PFSK-1 (cell line): ENCODE data around the gene PCLO.

Experiments used
- FOXP2 ChIP-seq: optimal IDR thresholded peaks from 2 replicates; pipeline ENCODE3; 2011; ENCODE audit warnings: borderline replicate concordance, control low read depth, inconsistent platforms; ENCODE audit not compliant: insufficient read depth; ENCODE audit errors: extremely low read length, extremely low read depth
- POLR2AphosphoS5 ChIP-seq: IDR thresholded peaks from 2 replicates; pipeline ENCODE4 v1.6.1; 2012; ENCODE audit warnings: low read depth, mild to moderate bottlenecking, control low read depth, low read length, moderate library complexity
- REST ChIP-seq, 2 experiments: IDR thresholded peaks; 2 replicates each; pipeline versions ENCODE4 v1.6.1 to v1.8.0; 2011 to 2012; ENCODE audit warnings: low read depth in 2 of 2, low read length in 2 of 2, control low read depth in 1 of 2, inconsistent platforms in 1 of 2, mild to moderate bottlenecking in 1 of 2, moderate library complexity in 1 of 2; ENCODE audit not compliant: insufficient read depth in 1 of 2
- SIN3A ChIP-seq: IDR thresholded peaks from 2 replicates; pipeline ENCODE4 v1.6.1; 2012; ENCODE audit warnings: mild to moderate bottlenecking, low read length, moderate library complexity, borderline replicate concordance; ENCODE audit not compliant: insufficient read depth
- TAF1 ChIP-seq: IDR thresholded peaks from 2 replicates; pipeline ENCODE4 v1.6.1; 2012; ENCODE audit warnings: low read length, control low read depth, borderline replicate concordance; ENCODE audit not compliant: insufficient read depth

- TF ChIP-seq POLR2AphosphoS5 (no peak), REST (IDR thresholded peaks at IDR 0.05; ENCODE audit: insufficient read depth in 1 of 2, low read depth in 2 of 2, low read length in 2 of 2) (no peak), TAF1 (no peak), FOXP2 (no peak), SIN3A (no peak)
These were observed 212.2 kb downstream of the PCLO start for GRCh38 chr7:82950436-82950835.
